HG03575 (cell line): ENCODE data around the gene TECR.
"Not testable (repeated sequence)": the region's sequence is repeated elsewhere in the genome, so short reads cannot be mapped to it uniquely, and the experiment has no call there.

ENCODE experiments used
- ATAC-seq: cut with Tn5 transposase; IDR thresholded peaks from one replicate; pipeline ENCODE4 v1.9.1; 2021; ENCODE audit not compliant: unreplicated experiment, insufficient number of reproducible peaks, low FRiP score; ENCODE audit errors: extremely low read depth

The TECR gene

DNA sequence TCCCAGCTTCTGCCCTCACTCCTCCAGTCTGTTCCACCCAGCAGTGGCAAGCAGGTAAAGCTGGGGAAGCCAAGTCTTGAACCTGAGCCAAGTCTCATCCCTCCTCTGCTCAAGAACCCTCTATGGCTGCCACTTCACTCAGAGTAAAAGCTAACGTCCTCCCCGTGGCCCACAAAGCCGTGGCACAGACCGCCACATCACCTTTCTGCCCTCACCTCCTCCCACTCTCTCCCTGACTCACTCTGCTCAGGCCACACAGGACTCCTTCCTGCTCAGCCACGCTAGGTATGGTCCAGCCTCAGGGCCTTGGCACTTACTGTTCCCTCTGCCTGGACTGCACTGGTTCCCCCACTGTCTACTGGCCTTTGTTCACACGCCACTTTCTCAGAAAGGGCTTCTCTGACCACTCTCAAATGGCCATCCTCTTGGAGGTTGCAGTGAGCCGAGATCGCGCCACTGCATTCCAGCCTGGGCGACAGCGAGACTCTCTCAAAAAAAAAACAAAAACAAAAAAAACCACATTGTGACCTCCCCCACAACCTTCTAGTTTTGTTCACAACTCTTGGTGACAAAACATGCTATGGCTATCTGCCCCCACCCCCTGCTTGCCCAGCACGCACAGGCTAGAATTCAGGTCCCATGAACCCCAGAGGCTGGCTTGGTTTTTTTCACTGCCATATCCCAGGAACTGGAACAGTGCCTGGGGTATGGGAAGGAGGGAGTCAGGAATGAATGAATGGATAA, 26.7 kb downstream of the TECR start:
- ATAC-seq, result no peak

GRCh38 chr19:14556662-14557188, 27.3 kb downstream of the TECR start:
- ATAC-seq, result no peak

DNA sequence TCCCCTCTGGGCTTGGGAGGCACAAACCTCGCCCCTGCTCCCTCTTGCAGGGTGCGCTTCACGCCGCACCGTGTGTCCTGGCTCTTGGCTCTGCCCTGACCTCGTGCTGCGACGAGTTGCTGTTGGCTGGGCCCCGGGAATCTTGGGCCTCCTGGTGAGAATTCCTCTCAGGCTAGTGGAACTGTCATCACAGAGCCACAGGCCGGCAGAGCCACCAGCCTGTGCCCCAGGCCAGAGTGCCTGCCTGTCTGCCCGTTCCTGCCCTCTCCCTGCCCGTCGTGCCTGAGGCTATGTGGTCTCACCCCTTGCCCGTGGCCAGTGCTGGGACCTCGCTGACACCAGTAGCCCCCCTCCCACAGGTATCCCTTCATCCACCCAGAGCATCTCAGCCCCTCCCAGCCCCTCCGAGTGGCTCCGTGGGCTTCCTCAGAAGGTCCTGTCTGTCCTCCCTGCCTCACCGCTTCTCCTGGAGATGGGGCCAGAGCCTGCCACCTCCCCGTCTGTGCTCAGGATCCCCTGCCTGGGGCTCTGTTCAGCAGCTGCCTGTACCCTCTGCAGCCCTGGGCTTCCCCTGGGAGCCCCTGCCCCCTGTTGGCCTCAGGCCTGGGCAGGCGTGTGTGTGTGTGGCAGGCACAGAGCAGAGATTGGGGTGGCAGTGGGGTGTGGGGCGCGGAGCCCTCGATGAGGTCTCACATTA, 29.1 kb downstream of the TECR start:
- ATAC-seq, result no peak

DNA sequence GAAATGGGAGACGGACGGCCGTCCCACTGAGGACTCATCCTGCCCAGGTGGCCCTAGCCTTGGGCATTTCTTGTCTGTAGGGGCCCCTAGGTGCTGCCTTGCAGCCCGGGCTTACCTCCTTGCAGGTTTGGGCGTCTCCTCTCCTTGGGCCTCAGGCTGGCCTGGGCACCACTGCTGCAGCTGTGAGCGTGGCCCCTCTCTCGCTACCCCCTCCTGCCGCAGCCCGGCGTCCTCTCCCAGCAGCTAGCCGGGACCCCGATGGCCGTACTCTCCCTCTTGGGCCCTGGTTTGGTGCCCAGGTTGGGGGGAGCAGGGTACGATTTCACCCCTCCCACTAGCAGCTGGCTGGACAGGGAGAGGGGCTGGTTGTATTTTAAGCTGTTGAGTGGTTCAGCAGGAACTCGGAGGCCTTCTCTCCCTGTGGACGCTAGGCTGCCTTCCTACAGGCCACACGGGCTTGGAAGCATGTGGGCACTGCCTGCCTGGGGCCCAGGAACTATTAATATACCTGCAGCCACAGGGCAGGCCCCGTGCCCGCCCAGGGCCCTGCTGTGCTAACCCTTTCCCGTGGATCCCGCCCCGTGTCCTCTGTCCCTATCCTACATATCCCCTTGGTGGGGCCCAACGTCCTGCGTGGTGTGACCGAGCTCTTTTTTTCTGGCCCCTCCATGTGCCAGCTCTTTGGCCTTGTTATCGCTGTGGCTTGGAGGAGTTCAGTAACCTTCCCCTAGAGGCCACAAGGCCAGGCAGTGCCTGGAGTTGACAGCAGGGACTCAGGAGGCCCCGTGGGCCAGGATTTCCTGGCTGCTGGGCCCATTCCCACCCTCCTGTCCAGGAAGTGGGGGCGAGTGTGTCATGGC, 30.8 kb downstream of the TECR start:
- no peak for ATAC-seq

DNA sequence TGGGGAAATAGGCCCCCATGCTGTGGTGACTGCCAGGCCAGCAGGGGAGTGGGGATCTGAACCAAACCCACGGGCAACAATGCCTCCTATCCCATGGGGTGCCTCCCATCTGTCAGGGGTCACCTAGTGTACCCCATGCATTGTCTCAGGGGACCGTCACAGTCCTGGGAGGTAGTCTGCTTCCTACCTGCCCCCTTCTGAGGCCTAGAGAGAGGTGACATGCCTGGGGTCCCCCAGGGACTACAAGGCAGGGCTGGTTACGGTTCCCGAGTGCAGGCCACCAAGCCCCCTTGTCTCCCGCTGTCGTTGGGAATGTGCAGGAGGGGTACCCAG, 31.3 kb downstream of the TECR start:
- no peak for ATAC-seq

- ATAC-seq, result no peak
Observed at GRCh38 chr19:14561249-14561648, 31.9 kb downstream of the TECR start.

DNA sequence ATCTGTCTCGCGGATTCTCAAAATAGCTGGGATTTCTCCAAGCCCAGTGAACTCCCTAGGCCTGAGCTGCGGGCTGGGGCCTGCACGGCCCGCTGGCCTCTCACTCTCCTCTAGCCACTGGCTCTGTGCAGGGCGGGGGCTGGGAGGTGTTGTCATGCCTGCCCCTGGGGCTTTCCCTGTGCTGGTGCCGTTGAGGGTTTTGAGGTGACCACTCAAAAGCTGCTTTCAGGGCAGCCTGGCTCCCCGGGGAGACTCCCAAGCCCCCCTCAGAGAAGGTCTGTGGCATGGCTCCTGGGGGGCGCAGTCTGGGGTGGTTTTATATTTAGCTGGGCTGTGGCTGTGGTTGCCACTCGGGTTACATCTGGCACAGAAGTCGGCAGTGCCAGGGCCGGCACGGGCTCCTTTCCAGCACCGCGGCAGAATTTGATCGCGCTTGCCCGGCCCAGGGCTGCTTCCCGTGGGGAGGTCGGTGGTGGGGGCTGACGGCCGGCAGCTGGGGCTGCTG, 32.5 kb downstream of the TECR start:
- no peak for ATAC-seq

- no peak for ATAC-seq
Observed at GRCh38 chr19:14562660-14563589, 33.5 kb downstream of the TECR start.

DNA sequence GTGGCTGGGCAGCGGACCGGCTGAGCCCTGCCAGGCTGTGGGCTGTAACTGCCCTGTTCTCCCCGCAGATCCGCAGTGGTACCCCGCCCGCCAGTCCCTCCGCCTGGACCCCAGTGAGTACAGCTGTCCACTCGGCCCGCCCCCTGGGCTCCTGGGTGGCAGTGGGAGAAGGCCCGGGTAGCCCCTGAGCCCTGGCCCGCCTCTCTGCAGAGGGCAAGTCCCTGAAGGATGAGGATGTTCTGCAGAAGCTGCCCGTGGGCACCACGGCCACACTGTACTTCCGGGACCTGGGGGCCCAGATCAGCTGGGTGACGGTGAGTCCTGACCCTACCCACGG, 34.2 kb downstream of the TECR start:
- no peak for ATAC-seq

DNA sequence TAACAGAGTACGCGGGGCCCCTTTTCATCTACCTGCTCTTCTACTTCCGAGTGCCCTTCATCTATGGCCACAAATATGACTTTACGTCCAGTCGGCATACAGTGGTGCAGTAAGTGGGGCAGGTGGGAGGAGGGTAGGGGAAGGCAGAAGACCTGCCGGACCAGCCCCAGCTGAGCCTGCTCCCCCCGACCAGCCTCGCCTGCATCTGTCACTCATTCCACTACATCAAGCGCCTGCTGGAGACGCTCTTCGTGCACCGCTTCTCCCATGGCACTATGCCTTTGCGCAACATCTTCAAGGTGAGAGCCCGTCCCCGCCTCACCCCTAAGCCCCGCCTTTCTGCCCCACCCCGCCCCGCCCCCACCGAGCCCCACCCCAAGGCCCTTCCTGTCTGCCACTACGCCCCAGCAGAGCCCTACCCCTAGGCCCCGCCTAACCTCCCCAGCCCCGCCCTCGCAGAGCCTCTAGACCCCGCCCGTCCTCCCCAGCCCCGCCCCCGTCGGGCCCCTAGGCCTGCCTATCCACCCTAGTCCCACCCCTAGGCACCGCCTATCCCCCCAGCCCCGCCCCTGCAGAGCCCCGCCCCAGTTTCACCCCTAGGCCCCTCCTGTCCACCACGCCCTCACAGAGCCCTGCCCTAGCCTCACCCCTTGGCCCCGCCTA, 34.7 kb downstream of the TECR start:
- ATAC-seq, result no peak

DNA sequence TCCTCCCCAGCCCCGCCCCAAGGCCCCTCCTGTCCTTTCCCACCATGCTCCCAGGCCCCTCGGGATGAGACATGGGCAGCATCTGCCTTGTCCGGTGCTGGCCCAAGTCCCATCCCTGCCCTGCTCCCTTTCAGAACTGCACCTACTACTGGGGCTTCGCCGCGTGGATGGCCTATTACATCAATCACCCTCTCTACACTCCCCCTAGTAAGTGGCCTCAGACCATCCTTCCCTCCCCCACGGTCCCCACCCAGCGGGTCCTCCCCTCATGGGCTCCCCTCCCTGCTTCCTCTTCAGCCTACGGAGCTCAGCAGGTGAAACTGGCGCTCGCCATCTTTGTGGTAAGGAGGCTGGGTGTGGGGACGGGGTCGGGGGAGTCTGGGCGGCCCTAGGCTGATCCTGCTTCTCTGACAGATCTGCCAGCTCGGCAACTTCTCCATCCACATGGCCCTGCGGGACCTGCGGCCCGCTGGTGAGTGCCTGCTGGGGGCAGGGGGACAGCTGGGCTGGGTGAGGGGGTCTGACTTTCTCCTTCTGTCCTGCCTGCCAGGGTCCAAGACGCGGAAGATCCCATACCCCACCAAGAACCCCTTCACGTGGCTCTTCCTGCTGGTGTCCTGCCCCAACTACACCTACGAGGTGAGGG, 35.4 kb downstream of the TECR start:
- not testable (repeated sequence) for ATAC-seq

- no peak for ATAC-seq
Observed at GRCh38 chr19:14565298-14565679, 35.9 kb downstream of the TECR start.

DNA sequence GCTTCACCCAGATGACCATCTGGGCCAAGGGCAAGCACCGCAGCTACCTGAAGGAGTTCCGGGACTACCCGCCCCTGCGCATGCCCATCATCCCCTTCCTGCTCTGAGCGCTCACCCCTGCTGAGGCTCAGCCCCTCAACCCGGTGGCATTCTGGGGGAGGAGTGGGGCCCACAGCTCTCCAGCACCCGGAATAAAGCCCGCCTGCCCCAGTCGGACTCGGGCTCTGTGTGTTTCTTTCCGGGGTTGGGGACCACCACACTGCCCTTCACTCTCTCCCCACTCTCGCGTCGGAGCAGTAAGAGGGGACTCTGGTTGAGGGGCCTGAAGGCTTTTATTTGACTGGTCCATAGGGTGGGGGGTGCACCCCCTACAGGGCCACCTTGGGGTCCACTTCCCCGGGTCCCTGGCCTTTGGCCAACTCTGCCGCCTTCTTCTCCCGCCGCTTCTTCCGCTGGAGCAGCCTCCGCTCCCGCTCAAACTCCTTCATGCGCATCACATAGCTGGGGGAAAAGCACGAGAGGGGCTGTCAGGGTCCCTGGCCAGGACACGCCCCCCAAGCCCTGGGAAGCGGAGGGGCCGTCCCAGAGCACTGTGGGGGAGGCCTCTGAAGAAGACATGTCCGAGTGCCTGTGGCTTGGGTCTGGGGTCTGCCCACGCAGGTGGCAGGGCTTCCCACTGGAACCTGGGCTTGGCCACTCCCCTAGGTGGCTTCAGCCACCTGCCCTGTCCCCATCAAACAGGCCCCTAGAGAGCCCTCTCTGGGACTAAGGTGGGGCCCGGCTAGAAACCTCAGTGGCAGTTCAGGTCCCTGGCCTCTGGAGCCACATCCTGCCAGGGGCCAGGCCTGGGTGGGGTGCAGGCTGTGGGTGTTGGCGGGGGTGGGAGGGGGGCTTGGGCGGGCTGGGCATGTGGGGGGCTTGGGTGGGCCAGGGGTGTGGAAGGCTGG, 36.6 kb downstream of the TECR start:
- ATAC-seq, result no peak

GRCh38 chr19:14566712-14567077, 37.3 kb downstream of the TECR start:
- no peak for ATAC-seq

DNA sequence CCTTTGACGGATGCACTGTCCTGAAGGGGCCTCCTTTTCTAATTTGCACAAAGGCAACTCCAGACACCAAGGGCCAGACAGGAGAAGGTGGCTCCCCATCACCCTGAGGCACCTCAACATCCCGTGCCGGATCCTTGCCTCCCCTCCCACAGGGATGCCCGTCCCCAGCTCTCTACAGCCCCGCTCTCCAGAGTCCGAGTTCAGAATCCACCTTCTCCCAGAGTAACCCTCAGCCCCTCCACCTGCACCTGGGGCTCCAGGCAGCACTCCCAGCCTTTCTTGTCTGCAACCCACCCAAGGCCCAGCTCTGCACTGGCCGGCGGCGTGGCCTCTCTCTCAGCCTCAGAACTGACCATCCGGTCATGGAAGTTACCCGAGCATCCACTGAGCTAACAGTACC, 37.7 kb downstream of the TECR start:
- ATAC-seq, result no peak

- no peak for ATAC-seq
Observed at GRCh38 chr19:14570864-14571527, 41.6 kb downstream of the TECR start.
